ENCODE data around the gene SARDH. TPM values are rescaled to one million over a fixed set of nuclear protein-coding genes. Genes with fewer than 3 reads are reported as not detected.

The SARDH gene
- total RNA-seq, 1 donor from 2014 or later, result 6.8 TPM

- no peak for TF ChIP-seq CTCF (conservative IDR thresholded peaks at IDR 0.05)
- H3K9me3 Mint-ChIP-seq, result no peaks in the 10 kb centered on the region
- DNase-seq (ENCODE audit: extremely low spot score, unreplicated experiment), result no peak
- no peaks in the 10 kb centered on the region for H3K27me3 Mint-ChIP-seq
- H3K27ac Mint-ChIP-seq, result no peak overlapping the region
- H3K4me3 Mint-ChIP-seq, result no peak overlapping the region
- peaks cover 4% of the 10 kb centered on the region for H3K4me1 Mint-ChIP-seq (ENCODE audit: unreplicated experiment)
- no peaks in the 10 kb centered on the region for H3K36me3 Mint-ChIP-seq
Observed at GRCh38 chr9:133712221-133713100, 25.7 kb downstream of the SARDH start.

GRCh38 chr9:133711428-133712220, 26.5 kb downstream of the SARDH start:
- H3K27ac Mint-ChIP-seq, result no peak overlapping the region
- DNase-seq (ENCODE audit: extremely low spot score, unreplicated experiment), result no peak

GRCh38 chr9:133710661-133711427, 27.3 kb downstream of the SARDH start:
- Mint-ChIP-seq H3K27ac (no peak overlapping the region), H3K36me3 (no peaks in the 10 kb centered on the region), H3K4me1 (ENCODE audit: unreplicated experiment) (peaks cover 4% of the 10 kb centered on the region), H3K9me3 (no peaks in the 10 kb centered on the region), H3K27me3 (no peaks in the 10 kb centered on the region), H3K4me3 (no peak overlapping the region)
- no peak for TF ChIP-seq CTCF (conservative IDR thresholded peaks at IDR 0.05)
- no peak for DNase-seq (ENCODE audit: extremely low spot score, unreplicated experiment)

More at GRCh38 chr9:133711428-133712220, 26.5 kb downstream of the SARDH start:
- no peak for TF ChIP-seq CTCF (conservative IDR thresholded peaks at IDR 0.05)
- no peak overlapping the region for H3K4me3 Mint-ChIP-seq
- no peaks in the 10 kb centered on the region for H3K36me3 Mint-ChIP-seq
- H3K4me1 Mint-ChIP-seq (ENCODE audit: unreplicated experiment), result peaks cover 4% of the 10 kb centered on the region
- no peaks in the 10 kb centered on the region for H3K27me3 Mint-ChIP-seq
- H3K9me3 Mint-ChIP-seq, result no peaks in the 10 kb centered on the region

GRCh38 chr9:133709691-133710571, 28.2 kb downstream of the SARDH start:
- Mint-ChIP-seq H3K4me1 (ENCODE audit: unreplicated experiment) (peaks cover 2% of the 10 kb centered on the region), H3K27ac (peak overlapping the region; percentile 21), H3K9me3 (no peaks in the 10 kb centered on the region), H3K36me3 (no peaks in the 10 kb centered on the region), H3K27me3 (no peaks in the 10 kb centered on the region), H3K4me3 (no peak overlapping the region)
- DNase-seq (ENCODE audit: extremely low spot score, unreplicated experiment), result no peak
- TF ChIP-seq CTCF (conservative IDR thresholded peaks at IDR 0.05), result no peak

Measured in type B pancreatic cell (in vitro differentiated cells).